Endometrial microvascular endothelial cells (primary cell): ENCODE data around the gene BMPR1B. TPM values are rescaled to one million over a fixed set of nuclear protein-coding genes. Genes with fewer than 3 reads are reported as not detected.

Experiments
- in situ Hi-C: cut with HindIII; loops from 2 replicates; pipeline ENCODE4 v1.10.0; 2017; ENCODE audit warnings: low sequenced_read_pairs, low pct_unique_long_range_greater_than_20kb; ENCODE audit errors: inconsistent ontology term
- total RNA-seq: library from RNA; depleted of rRNA; stranded (reverse); fragments of >200 nt; gene quantifications from one replicate; pipeline ENCODE4 v1.2.3, GENCODE V29; 2015; ENCODE audit errors: inconsistent ontology term

Gene BMPR1B
- total RNA-seq, 1 donor from 2014 or later = not detected

DNA sequence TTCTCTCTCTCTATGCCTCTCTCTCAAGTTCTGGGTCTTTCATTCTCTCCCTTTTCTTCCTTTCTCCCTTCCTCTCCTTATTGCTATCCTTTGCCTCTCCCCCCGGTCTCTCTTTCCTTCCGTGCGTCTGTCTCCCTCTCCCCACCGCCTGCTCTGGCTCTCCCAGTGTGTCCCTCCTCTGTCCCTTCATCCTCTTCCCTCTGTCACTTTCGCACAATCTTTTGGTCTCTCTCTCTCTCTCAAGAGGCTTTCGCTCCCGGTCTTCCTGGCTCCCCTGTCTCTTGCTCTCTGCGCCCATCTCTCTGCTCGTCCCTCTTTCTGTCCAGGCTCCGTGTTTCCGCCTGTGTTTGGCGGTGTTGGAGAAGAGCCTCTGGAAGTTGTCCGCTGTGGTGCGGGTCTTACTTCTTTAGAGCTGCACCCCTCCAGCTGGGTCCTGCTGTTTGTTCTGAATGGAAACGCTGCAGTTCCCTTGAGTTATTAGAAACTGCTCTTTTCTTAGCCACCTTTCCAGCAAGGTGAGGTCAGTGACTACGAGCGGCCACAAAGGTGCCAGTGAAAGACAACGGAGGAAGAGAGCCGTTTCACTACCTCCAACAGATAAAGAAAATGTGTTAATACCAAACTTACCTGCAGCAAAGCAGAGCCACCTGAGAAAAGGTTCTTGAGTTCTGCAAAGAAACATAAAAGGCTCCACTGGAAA, 1.1 kb downstream of the BMPR1B start:
- in situ Hi-C loops = no loop called here

DNA sequence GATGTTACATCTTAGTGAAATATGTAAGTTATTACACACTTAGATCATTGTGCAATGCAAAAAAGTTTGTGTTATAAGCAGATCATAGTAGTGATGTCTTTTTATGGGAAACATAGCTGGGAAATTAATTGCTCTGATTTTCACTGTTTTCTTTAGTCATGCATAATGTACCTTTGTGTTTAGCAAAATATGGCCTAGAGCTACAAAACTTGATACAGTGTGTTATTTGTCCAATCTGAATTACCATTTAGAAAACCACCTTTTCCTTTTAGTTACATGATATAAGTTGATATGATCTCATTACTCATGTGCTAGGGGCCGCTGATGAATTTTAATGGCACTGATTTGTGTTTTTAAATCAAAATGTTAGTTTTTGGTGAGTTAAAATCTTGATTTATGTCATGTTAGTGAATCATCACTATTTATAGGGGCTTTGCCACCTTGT, 2.0 kb downstream of the BMPR1B start:
- in situ Hi-C loops = no loop called here

DNA sequence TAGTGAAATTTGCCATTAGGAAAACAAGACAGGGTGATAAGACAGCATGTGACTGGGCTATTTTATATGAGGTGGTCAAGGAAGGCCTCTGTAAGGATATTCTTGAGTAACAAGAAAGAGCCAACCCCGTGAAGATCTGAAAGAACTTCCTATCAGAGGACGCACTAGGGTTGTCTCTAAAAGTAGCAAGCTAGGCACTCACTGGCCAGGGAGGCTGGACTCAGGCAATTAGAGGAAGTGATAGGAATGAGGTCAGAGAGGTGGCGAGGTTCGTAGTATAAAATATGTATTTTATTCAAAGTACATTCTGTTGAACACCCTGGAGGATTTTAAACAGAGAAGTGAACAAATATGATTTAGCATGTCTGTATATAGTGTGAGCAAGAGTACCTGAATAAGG, 4.6 kb downstream of the BMPR1B start:
- in situ Hi-C loops = no loop called here

DNA sequence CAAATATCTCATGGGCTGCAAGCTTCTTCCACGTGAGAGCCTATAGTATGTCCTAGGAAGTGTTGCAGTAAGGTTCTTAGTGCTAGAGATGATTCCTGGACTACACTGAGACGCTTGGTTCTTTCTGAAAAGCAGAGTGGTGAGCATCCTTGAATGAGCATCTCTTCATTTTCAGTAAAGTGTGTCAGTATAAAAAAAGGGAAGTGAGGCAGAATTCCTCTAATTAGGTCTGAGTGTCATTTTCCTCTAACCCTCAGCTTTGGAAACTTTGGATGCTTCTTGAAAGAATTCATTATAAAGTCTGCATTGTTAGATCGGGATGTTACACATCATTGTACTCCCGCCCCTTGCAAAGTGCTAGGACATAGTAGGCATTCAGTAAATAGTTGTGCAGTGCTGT, 5.2 kb downstream of the BMPR1B start:
- in situ Hi-C loops = no loop called here

DNA sequence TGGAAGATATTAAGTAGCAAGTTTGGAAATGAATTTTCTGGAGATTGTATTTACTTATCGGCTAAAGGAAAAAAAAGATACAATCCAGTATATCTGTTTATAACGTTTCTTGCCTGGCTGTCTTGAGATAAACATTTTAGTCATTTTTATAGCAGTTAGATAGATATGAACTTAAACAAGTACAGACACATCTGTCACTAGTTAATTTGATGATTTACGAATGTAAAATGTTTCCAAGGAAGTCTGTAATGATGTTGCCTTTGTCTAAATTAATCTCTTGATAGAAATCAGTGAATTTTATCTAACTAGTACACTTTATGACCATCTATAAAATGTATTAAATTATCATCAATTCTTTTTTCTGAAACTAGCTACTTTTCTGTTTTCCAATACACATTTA, 5.7 kb downstream of the BMPR1B start:
- in situ Hi-C loops = no loop called here

DNA sequence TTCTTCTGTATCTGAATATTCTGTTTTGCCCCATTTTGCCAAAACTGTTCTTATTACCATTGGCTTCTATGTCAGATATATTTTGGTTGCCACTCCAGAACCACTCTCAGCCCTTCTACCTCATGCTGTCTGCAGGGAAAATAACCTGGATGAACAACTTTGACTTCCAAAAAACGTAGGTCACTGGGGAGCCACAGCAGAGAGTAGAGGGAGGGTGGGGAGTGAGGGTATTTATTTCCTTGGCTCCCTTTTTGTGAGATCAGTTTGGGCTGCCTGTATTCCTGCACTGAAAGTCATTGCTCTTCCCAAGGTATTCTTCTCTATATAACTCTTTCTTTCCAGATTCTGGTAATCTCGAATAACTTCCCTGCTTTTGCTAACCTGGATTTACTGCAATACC, 6.3 kb downstream of the BMPR1B start:
- in situ Hi-C loops = no loop called here

DNA sequence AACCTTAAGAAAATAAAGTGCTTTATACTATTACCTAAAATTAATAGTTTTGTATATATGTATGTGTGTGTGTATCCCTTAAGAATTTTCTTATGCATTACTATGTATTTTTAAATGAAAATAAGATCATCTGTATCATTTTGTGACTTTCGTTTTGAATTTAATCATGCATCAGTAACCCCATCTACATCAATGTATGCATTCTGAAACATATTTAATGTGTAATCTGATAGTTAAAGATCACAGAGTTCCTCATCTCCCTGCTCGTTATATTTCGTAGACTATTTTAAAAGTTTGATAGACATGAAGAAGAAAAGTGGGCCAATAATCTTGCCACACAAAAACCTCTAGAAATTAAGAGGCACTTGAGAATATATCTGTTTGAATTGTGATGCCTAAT, 7.4 kb downstream of the BMPR1B start:
- in situ Hi-C loops = no loop called here

DNA sequence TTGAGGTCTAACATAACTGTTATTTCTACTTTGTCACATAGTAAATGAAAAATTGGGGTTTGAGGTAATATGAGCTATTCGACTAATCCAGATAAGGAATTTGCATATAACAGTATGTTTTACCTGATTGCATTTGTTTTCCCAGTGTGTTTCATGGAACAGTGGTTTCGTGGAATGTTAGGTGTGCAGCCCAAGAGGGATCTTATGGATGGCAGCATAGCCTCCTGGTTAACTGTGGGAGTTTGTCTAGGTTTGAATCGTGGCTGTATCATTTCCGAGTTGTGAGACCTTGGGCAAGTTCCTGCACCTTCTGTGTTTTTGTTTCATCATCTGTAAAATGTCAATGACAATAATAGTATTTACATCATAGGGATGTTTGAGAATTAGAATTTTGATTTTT, 7.9 kb downstream of the BMPR1B start:
- in situ Hi-C loops = no loop called here

DNA sequence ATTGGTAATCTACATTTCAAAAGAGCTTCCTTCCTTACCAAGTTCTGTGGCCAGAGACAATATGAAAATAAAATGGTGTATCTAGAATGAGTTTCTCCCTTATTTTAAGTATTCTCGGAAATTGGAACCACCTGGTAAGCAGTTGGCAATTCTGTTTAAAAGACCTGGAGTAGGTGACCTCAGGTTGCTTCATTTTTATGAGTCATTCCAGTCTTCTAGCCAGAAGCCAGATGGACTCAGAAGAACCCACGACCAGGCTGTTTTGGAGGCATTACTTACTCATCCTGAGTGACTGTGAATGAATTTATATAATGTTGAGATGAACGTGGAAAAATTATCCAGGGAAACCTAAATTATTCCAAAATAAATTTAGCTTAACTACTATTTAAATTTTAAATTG, 9.1 kb downstream of the BMPR1B start:
- in situ Hi-C loops = no loop called here

DNA sequence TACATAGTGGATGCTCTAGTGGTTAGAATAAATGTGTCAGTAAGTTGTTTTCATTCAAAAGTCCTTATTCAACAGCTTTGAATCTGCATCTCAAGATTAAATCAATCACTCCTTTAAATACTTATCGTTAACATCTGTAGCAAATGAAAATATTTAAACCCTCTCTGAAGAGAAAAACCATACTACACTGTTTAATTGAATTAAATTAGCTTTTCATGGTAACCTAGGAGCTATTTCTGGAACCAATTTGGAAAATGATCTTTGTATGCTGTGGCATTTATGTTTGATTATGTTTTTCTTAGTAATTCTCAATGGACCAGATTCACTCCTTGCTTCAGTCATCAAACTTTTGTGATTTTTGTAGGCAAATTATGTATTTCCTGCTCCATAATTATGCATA, 9.7 kb downstream of the BMPR1B start:
- in situ Hi-C loops = no loop called here

DNA sequence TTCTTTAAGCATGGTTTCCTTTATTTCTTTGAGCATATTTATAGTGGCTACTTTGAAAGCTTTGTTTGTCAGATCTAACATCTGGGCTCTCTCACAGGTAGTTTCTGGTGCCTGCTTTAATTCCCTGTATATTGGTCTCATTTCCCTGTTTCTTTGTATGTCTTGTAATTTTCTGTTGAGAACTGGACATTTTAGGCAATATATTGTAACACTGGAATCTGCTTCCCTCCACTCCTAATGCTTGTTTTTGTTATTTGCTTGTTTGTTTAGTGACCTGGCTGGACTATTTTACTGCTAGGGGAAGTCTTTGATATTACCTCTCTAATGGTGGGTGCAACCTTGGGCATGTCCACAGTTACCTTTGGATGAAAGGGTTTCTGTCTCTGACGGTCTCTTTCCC, 25.0 kb downstream of the BMPR1B start:
- in situ Hi-C loops = no loop called here

DNA sequence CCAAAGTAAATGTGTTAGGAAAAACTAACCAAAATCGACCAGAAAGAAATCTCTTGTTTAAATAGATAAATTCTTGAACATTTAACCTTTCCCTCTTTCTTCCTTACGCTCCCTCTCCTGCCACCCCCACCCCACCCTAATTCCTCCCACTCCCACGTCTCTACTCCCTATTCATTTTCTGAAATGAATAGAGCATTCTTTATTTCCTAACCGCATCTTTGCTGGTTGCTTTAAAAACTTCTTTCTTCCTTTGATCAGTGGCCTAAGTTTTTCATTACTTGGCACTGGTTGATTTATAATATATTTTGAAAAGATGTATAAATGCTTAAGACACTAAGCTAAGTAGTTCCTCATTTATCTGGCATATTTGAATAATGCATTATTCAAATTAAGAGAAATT, 33.9 kb downstream of the BMPR1B start:
- in situ Hi-C loops = no loop called here

DNA sequence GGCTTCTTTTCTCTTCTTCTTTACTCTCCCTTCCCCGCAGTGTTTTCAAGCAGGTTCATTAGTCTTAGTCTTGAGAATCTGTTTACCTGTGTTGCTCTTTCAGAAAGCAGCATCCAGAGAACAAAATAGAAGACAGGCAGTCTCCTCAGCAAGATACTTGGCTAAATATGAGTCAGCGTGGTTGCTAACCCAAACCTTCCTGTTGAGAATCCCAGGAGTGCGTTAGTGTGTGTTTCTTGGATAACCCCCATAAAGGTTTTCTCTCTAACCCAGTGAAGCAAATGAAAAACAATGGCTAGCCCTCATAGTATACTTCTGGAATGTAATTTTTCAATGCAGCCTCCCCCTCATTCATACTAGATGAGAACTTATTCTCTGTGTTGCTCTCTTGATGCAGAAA, 41.1 kb downstream of the BMPR1B start:
- in situ Hi-C loops = no loop called here

DNA sequence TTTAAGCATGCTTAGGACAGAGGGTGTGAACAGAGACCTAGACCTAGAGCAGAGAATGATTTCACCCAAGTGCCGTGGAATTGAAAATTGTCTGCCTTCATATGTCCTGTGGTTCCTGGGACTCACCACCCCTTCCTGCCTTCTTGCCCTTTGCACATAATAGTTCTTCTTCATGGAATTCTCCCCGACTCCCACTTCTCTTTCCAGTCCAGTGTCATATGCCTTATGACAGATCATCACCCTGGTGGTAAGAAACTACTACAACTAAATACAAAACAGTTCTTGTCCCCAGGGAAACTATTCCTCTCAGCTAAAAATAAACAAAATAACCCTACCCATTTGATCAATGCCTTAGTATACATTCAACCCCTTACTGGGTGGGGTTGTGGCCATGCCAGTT, 43.3 kb downstream of the BMPR1B start:
- in situ Hi-C loops = no loop called here

DNA sequence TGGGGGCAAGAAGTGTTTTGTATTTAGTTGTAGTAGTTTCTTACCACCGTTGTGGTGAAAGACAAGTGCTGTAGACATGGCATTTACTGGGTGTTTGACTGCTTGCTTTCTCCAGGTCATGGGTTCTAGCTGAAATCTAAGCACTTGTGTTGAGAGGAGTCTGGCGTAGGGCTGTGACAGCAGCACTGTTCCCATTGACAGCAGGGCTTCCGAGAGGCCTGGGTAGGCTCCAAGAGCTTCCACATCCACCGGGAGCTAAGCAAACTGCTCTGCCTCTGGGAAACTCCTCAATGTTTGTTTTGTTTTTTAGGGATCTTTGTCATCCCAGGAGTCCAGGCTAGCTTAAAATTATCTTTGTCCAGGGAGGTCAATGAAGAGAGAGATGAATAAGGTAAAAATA, 44.3 kb downstream of the BMPR1B start:
- in situ Hi-C loops = no loop called here

DNA sequence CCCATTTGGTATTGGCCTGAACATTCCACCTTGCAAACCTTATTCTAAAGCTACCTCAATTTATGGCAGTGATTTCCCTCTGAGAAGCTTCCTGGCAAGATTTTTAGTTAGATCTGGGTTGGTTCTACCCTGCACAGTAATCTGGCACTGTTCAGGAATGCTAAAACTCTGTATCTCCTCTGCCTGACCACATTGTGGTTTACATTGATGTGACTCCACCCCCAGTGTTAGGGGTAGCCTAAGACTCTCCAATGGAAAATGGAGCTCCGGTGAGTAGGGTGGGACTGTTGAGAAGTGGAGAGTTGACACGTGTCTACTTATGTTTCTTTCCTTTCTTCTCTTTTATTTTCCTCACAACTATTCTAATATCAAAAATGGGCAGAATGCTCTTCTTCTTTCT, 45.4 kb downstream of the BMPR1B start:
- in situ Hi-C loops = no loop called here

DNA sequence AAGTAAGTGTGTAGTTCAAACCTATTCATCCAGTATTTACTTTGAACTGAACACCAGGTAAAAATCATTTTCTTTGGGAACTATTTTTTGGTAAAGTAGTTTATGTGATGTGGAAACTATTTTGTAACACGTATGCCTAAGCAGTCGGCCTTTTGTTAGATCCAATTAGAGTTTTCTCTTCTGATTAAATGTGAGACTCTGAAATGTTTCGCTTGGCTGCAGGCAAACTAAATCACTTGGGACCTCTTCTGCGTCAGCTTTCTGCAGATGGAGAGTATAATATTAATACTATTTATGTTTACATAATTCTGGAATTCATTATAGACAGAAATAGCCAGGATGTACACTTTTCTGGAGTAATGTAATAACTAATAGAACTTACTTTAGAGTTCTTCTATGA, 46.9 kb downstream of the BMPR1B start:
- in situ Hi-C loops = no loop called here

DNA sequence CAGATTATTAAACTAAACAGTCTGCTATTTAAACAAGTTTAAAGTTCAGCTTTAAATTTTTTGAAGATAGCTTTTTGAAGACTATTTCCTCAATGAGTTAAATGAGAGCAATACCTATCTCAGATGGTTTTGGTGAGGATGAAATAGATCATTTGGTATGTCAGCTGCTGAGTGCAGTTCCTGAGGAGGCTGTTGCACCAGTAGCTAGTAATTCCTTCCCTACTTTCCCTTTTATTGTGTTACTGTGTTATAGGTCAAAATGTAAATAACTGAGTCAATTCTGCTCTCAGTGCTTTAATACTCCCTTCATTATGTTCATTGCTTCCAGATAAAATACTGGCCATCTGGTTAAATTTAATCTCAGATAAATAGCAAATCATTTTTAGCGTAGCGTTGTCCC, 48.6 kb downstream of the BMPR1B start:
- in situ Hi-C loops = no loop called here

DNA sequence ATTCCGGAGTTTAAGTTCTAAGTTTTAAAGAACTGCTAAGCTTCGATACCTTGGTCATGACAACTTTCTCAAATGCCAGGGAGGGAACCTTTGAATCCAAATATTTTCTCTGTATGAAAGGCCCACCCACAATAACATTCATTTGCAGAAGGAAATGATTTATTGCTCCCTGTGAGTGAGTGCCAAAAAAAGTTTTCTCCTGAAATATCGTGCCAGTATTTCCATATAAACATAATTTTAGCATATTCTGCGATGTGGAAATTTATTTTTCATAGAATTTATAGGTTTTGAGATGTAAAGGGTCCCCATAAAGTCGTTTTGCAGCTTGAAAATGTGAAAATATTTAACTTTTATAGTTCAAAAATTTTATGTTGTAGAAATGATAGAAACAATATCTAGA, 53.9 kb downstream of the BMPR1B start:
- in situ Hi-C loops = no loop called here

DNA sequence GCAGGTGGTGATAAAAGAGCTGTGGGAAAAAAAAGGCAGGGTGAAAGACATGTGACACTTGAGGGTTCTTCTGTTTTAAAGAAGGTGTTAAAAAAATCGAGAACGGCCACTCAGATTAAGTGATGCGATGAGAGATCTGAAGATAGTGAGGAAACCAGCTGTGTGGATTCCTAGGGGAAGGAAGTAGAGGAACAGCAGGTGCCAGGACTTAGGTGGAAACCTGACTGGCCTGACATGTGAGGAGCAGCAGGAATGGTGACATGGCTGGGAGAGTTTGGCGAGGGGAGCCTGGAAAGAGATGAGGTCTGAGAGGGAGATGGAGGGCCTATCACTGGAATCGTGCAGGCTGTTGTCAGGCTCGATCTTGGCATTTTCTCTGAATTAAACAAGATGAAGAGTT, 55.5 kb downstream of the BMPR1B start:
- in situ Hi-C loops = no loop called here

DNA sequence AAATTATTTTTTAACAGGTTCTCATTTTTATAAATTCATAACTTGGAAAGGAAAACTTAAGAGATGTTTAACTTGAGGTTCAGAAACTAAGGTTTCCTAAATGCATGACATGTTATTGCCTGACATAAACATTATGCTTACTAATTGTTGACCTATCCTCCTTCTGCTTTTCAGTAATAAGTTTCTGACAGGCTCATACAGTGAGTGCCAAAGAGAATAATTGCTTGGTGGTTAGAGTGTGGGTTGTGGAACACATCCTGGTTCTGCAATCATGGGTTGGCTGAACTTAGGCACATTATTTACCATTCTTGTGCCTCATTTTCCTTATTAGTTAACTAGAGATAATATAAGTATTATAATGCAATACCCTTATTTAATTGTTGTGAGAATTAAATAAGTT, 56.5 kb downstream of the BMPR1B start:
- in situ Hi-C loops = no loop called here
